Heart left ventricle (tissue), 16 donors: ENCODE data around the gene GALNT5. TPM values are rescaled to one million over a fixed set of nuclear protein-coding genes. Genes with fewer than 3 reads are reported as not detected.

Source experiments
- ATAC-seq, 4 donors: fragments of 200-7000 bp; cut with Tn5 transposase; one replicate each; pipeline ENCODE4 v1.9.1; 2020 to 2022; ENCODE audit warnings: moderate library complexity in 4 of 4, mild to moderate bottlenecking in 3 of 4, moderate number of reproducible peaks in 1 of 4
- DNase-seq, 5 donors: peaks; one replicate each; pipeline ENCODE4 v3.0.0-alpha.2; 2020
- H3K27ac ChIP-seq, 12 donors: fragments of 200-600 bp; sonication (generic) in 4 of 12; one replicate each; pipeline versions ENCODE4 v1.5.0 to v1.8.0; 2016 to 2022; ENCODE audit warnings: mild to moderate bottlenecking in 2 of 12
- H3K27me3 ChIP-seq, 9 donors: fragments of 200-600 bp; sonication (generic) in 2 of 9; one replicate each; pipeline versions ENCODE4 v1.5.1 to v1.8.0; 2016 to 2022; ENCODE audit warnings: mild to moderate bottlenecking in 3 of 9
- H3K36me3 ChIP-seq, 9 donors: fragments of 200-600 bp; sonication (generic) in 2 of 9; one replicate each; pipeline versions ENCODE4 v1.5.0 to v1.8.0; 2018 to 2022; ENCODE audit warnings: mild to moderate bottlenecking in 2 of 9
- H3K4me1 ChIP-seq, 12 donors: fragments of 200-600 bp; sonication (generic) in 4 of 12; one replicate each; pipeline versions ENCODE4 v1.5.0 to v1.8.0; 2016 to 2022; ENCODE audit warnings: mild to moderate bottlenecking in 3 of 12
- H3K4me3 ChIP-seq, 12 donors: fragments of 200-600 bp; sonication (generic) in 4 of 12; one replicate each; pipeline versions ENCODE4 v1.5.0 to v1.8.0; 2017 to 2022; ENCODE audit warnings: mild to moderate bottlenecking in 9 of 12, moderate library complexity in 4 of 12
- H3K9me3 ChIP-seq, 12 donors: fragments of 200-600 bp; sonication (generic) in 4 of 12; one replicate each; pipeline versions ENCODE4 v1.5.0 to v1.8.0; 2016 to 2022; ENCODE audit warnings: mild to moderate bottlenecking in 1 of 12
- CTCF ChIP-seq, 12 donors: fragments of 200-600 bp; sonication (generic) in 4 of 12; IDR thresholded peaks; one replicate each; pipeline versions ENCODE4 v1.5.0 to v1.8.0; 2018 to 2022; ENCODE audit warnings: antibody characterized with exemption in 12 of 12, mild to moderate bottlenecking in 5 of 12
- POLR2A ChIP-seq, 2 donors: fragments of 450-650 bp; IDR thresholded peaks; one replicate each; pipeline ENCODE4 v1.6.1; 2017; ENCODE audit warnings: antibody characterized with exemption in 2 of 2, mild to moderate bottlenecking in 2 of 2, moderate library complexity in 2 of 2
- WGBS, 4 donors: extraction: QIAGEN DNeasy Blood & Tissue Kit in 2 of 4; methylation state at CpG; one replicate each; pipeline versions ENCODE4 v1.1.5 to v1.1.7; 2013 to 2018; 5-methylcytosine and 5-hydroxymethylcytosine counted together
- intact Hi-C, 10 donors: fragments of 100-400 bp; cut with DNase I; formaldehyde crosslinking; loops; one replicate each; pipeline versions ENCODE4 v1.11.1 to v1.14.2; 2022
- polyA plus RNA-seq, 2 donors: library from polyadenylated mRNA; stranded (reverse); fragments of 200-250 nt; gene quantifications; one replicate each; pipeline ENCODE4 v1.2.3, GENCODE V29; 2013
- total RNA-seq, 9 donors: library from RNA; depleted of rRNA in 2 of 9; stranded (reverse); fragments of >200 nt in 2 of 9; fragmentation: NEBNext Ultra II Directional in 3 of 9; extraction: Animal tissue kit (Norgen Biotek cat#: 25700) in 3 of 9; gene quantifications; one replicate each; pipeline versions ENCODE4 v1.1.0 to v1.2.4, GENCODE V29; 2016 to 2023
- donor health status: ischemic (EF 13 %, LVEDD 7.1; RV severe dilation, severe dysfunction).
- donor health status: healthy with polysubstance abuse.
- donor health status: DM: no; HTN: yes; CAD: no.
- donor health status: DM: no; HTN: no; CAD: no.
- donor health status: ischemic (EF 25% LVEDD 6.9; RV normal size, moderate dysfunction).
- donor health status: ischemic (EF 25% LVEDD 5.7; RV mildly dilated, moderate dysfunction).
- donor health status: healthy.
- donor health status: DM: yes; HTN: yes; CAD: no.
- donor health status: ischemic (EF 35%, LVEDD 5.7; RV mildly dilated, moderate dysfunction).
- donor health status: nonischemic (EF 11% LVEDD 7.7; RV severe dilation, severe dysfunction).
- donor health status: DM: yes; HTN: yes; CAD: no.
- donor health status: PGD.
- donor health status: ischemic (EF 29% LVEDD 5.4; RV normal size, mild dysfunction).
- donor health status: nonischemic (EF 23%, LVEDD 6.1; RV moderate dilation, normal function).

GALNT5 gene
- total and polyA plus RNA-seq, 11 donors: 0.04 to 1.0 (median 0.16) TPM; not detected in 1

GRCh38 chr2:157260533-157261198 lies 3.2 kb downstream of the GALNT5 start:
- no peak for TF ChIP-seq POLR2A (IDR thresholded peaks at IDR 0.05)
- TF ChIP-seq CTCF (IDR thresholded peaks at IDR 0.05): no peak
- Histone ChIP-seq H3K4me1 (peaks cover 0 to 25% (median 7%) of the 10 kb centered on the region in 12 donors), H3K36me3 (no peaks in the 10 kb centered on the region), H3K27ac (peak overlapping the region in 1 of 12 donors; percentile 27), H3K27me3 (no peaks in the 10 kb centered on the region), H3K9me3 (no peaks in the 10 kb centered on the region), H3K4me3 (peak overlapping the region in 1 of 12 donors; percentile 23)
- intact Hi-C loops: no loop called here
- DNase-seq (no peak), ATAC-seq (no peak)
- 62 to 73% (median 70%) methylated on average over 4 of the region's 4 CpGs for WGBS, 4 donors

GRCh38 chr2:157261199-157261782 lies 3.8 kb downstream of the GALNT5 start:
- peak overlapping the region in 1 of 12 donors; percentile 23 for H3K4me3 ChIP-seq
- no peaks in the 10 kb centered on the region for H3K27me3 ChIP-seq
- intact Hi-C loops: no loop called here
- DNase-seq: no peak
- no peak overlapping the region for H3K27ac ChIP-seq
- TF ChIP-seq POLR2A (IDR thresholded peaks at IDR 0.05) (no peak), CTCF (IDR thresholded peaks at IDR 0.05) (no peak)
- H3K36me3 ChIP-seq: no peaks in the 10 kb centered on the region
- ATAC-seq: peak in 3 of 4 donors; percentile 48 to 71 (median 63)
- no peaks in the 10 kb centered on the region for H3K9me3 ChIP-seq
- peaks cover 0 to 25% (median 7%) of the 10 kb centered on the region in 12 donors for H3K4me1 ChIP-seq
- 29 to 35% (median 32%) methylated on average over 6 of the region's 6 CpGs for WGBS, 4 donors

- peaks cover 0 to 23% (median 6%) of the 10 kb centered on the region in 12 donors for H3K4me1 ChIP-seq
- ATAC-seq (no peak), DNase-seq (no peak)
- intact Hi-C loops: no loop called here
- H3K36me3 ChIP-seq: no peaks in the 10 kb centered on the region
- no peaks in the 10 kb centered on the region for H3K27me3 ChIP-seq
- no peak overlapping the region for H3K27ac ChIP-seq
- WGBS, 4 donors: 85 to 92% (median 87%) methylated on average over 3 of the region's 3 CpGs
- TF ChIP-seq CTCF (IDR thresholded peaks at IDR 0.05) (no peak), POLR2A (IDR thresholded peaks at IDR 0.05) (no peak)
- H3K4me3 ChIP-seq: no peak overlapping the region
- H3K9me3 ChIP-seq: no peaks in the 10 kb centered on the region
Observed at GRCh38 chr2:157262248-157262647, 4.7 kb downstream of the GALNT5 start.

GRCh38 chr2:157264099-157264498 lies 6.6 kb downstream of the GALNT5 start:
- TF ChIP-seq CTCF (IDR thresholded peaks at IDR 0.05): no peak
- TF ChIP-seq POLR2A (IDR thresholded peaks at IDR 0.05): no peak
- no peak overlapping the region for H3K27ac ChIP-seq
- no peaks in the 10 kb centered on the region for H3K9me3 ChIP-seq
- 47 to 64% (median 60%) methylated on average over 3 of the region's 3 CpGs for WGBS, 4 donors
- ATAC-seq (peak in 1 of 4 donors; percentile 17), DNase-seq (no peak)
- no peak overlapping the region for H3K4me3 ChIP-seq
- intact Hi-C loops: no loop called here
- no peaks in the 10 kb centered on the region for H3K36me3 ChIP-seq
- H3K27me3 ChIP-seq: no peaks in the 10 kb centered on the region
- H3K4me1 ChIP-seq: peaks cover 0 to 14% (median 5%) of the 10 kb centered on the region in 12 donors
